MV-4-11 (cell line): Measurements from ENCODE around the gene PPP1R3F.

Experiments used
- DNase-seq: peaks from one replicate; lab custom pipeline; 2025; lab: John Stamatoyannopoulos, UW

The PPP1R3F gene

GRCh38 chrX:49250066-49250465 is 19.5 kb upstream of the PPP1R3F start:
- no peak for DNase-seq

- no peak for DNase-seq
These were observed 19.0 kb upstream of the PPP1R3F start for GRCh38 chrX:49250578-49250977.

GRCh38 chrX:49251325-49251724 is 18.3 kb upstream of the PPP1R3F start:
- DNase-seq: no peak

GRCh38 chrX:49254639-49255038 is 15.0 kb upstream of the PPP1R3F start:
- DNase-seq: no peak

GRCh38 chrX:49256268-49256995 is 13.2 kb upstream of the PPP1R3F start:
- no peak for DNase-seq

- DNase-seq: no peak
These were observed 12.4 kb upstream of the PPP1R3F start for GRCh38 chrX:49257074-49257790.

GRCh38 chrX:49257846-49258748 is 11.5 kb upstream of the PPP1R3F start:
- DNase-seq: no peak

- DNase-seq: no peak
These were observed 10.9 kb upstream of the PPP1R3F start for GRCh38 chrX:49258749-49259124.

GRCh38 chrX:49260221-49260985 is 9.2 kb upstream of the PPP1R3F start:
- no peak for DNase-seq

- no peak for DNase-seq
These were observed 7.0 kb upstream of the PPP1R3F start for GRCh38 chrX:49262603-49263002.

- no peak for DNase-seq
These were observed 6.0 kb upstream of the PPP1R3F start for GRCh38 chrX:49263631-49264030.

- DNase-seq: no peak
These were observed 5.1 kb upstream of the PPP1R3F start, which contains the start of gene FOXP3 for GRCh38 chrX:49264460-49264859. FOXP3 (minus strand) TSS chrX:49264710; CDS start chrX:49258505, 6,205 bp downstream.

GRCh38 chrX:49266523-49267445 is 2.8 kb upstream of the PPP1R3F start:
- DNase-seq: no peak

GRCh38 chrX:49268702-49269009 is 937 bp upstream of the PPP1R3F start:
- DNase-seq: no peak

GRCh38 chrX:49269010-49269766 is 405 bp upstream of the PPP1R3F start:
- DNase-seq: peak; percentile 98

GRCh38 chrX:49270249-49270921 is 792 bp downstream of the PPP1R3F start:
- DNase-seq: no peak

- DNase-seq: no peak
These were observed 1.7 kb downstream of the PPP1R3F start for GRCh38 chrX:49271341-49271740.

- DNase-seq: no peak
These were observed 2.8 kb downstream of the PPP1R3F start for GRCh38 chrX:49272421-49272820.

- no peak for DNase-seq
These were observed 3.7 kb downstream of the PPP1R3F start for GRCh38 chrX:49273181-49273727.
